Activated CD8-positive, alpha-beta memory T cell treated with anti-CD3 and anti-CD28 coated beads, Interleukin-2, amount 50 U/mL, for 48 hours (primary cell): ENCODE data around the gene AP3B1.

Source experiments
- DNase-seq: peaks from one replicate; pipeline ENCODE4 v3.0.0-alpha.2; 2020

Gene AP3B1

GRCh38 chr5:77960305-77960704 is 334.2 kb downstream of the AP3B1 start:
- DNase-seq = no peak

- no peak for DNase-seq
These were observed 335.7 kb downstream of the AP3B1 start for GRCh38 chr5:77958642-77959330.

- DNase-seq = no peak
These were observed 336.5 kb downstream of the AP3B1 start for GRCh38 chr5:77957931-77958521.

GRCh38 chr5:77957516-77957915 is 337.0 kb downstream of the AP3B1 start:
- no peak for DNase-seq

- no peak for DNase-seq
These were observed 337.4 kb downstream of the AP3B1 start for GRCh38 chr5:77957081-77957480.

GRCh38 chr5:77955577-77955976 is 338.9 kb downstream of the AP3B1 start:
- DNase-seq = no peak

- DNase-seq = no peak
These were observed 341.1 kb downstream of the AP3B1 start for GRCh38 chr5:77953374-77953773.

- DNase-seq = no peak
These were observed 341.8 kb downstream of the AP3B1 start for GRCh38 chr5:77952636-77953212.
